ENCODE data around the gene C1orf232.

Gene C1orf232

GRCh38 chr1:26119892-26120608, 48.7 kb downstream of the C1orf232 start:
- Histone ChIP-seq H3K27me3 (no peaks in the 10 kb centered on the region), H3K4me1 (no peaks in the 10 kb centered on the region; the same call in 1 of the 2 replicates), H3K9me3 (no peaks in the 10 kb centered on the region), H3K4me3 (ENCODE audit: low read depth, low read length) (no peak overlapping the region), H3K36me3 (no peaks in the 10 kb centered on the region)
- DNase-seq, result no peak
- TF ChIP-seq, protein P1, sequence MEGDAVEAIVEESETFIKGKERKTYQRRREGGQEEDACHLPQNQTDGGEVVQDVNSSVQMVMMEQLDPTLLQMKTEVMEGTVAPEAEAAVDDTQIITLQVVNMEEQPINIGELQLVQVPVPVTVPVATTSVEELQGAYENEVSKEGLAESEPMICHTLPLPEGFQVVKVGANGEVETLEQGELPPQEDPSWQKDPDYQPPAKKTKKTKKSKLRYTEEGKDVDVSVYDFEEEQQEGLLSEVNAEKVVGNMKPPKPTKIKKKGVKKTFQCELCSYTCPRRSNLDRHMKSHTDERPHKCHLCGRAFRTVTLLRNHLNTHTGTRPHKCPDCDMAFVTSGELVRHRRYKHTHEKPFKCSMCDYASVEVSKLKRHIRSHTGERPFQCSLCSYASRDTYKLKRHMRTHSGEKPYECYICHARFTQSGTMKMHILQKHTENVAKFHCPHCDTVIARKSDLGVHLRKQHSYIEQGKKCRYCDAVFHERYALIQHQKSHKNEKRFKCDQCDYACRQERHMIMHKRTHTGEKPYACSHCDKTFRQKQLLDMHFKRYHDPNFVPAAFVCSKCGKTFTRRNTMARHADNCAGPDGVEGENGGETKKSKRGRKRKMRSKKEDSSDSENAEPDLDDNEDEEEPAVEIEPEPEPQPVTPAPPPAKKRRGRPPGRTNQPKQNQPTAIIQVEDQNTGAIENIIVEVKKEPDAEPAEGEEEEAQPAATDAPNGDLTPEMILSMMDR (IDR thresholded peaks at IDR 0.05; ENCODE audit: low read depth, low read length), result no peak

GRCh38 chr1:26114165-26114927, 54.4 kb downstream of the C1orf232 start:
- no peak for DNase-seq
- TF ChIP-seq, protein P1 (IDR thresholded peaks at IDR 0.05; ENCODE audit: low read depth, low read length), result no peak
- Histone ChIP-seq H3K4me3 (ENCODE audit: low read depth, low read length) (no peak overlapping the region), H3K27me3 (no peaks in the 10 kb centered on the region), H3K9me3 (no peaks in the 10 kb centered on the region), H3K36me3 (no peaks in the 10 kb centered on the region), H3K4me1 (no peaks in the 10 kb centered on the region)

Data from BE2C (cell line).